Measurements from ENCODE around the gene ITM2C. TPM values are rescaled to one million over a fixed set of nuclear protein-coding genes. Genes with fewer than 3 reads are reported as not detected.

Gene ITM2C
- total and polyA plus RNA-seq, 2 of the 13 experiments (the other 11 are each of a cell fraction or from before 2014, with no cell fraction given) = 70.5 to 270 TPM

- no peak for TF ChIP-seq MLXIP (CRISPR knock-in tag; IDR thresholded peaks at IDR 0.05; ENCODE audit: borderline replicate concordance)
- TF ChIP-seq YEATS2 (CRISPR knock-in tag; IDR thresholded peaks at IDR 0.05; ENCODE audit: borderline replicate concordance) = no peak
- no peak for TF ChIP-seq KDM4B (CRISPR knock-in tag; IDR thresholded peaks at IDR 0.05)
- TF ChIP-seq ZNF816 (CRISPR knock-in tag; IDR thresholded peaks at IDR 0.05; ENCODE audit: borderline replicate concordance) = no peak
Observed at GRCh38 chr2:230912046-230912445, 47.3 kb downstream of the ITM2C start (continued).

GRCh38 chr2:230912724-230913123 is 48.0 kb downstream of the ITM2C start:
- in situ Hi-C loops (cut with HindIII; ENCODE audit: extremely low pct_ligation_motif_present, low pct_unique_long_range_greater_than_20kb) = no loop called here
- no TSS peak for BruUV-seq (replicated peaks)
- no peaks in the 10 kb centered on the region for H3K79me2 ChIP-seq (ENCODE audit: insufficient read depth, low read length)
- ChIA-PET CTCF (ENCODE audit: low intra/inter-chr PET ratio, low total read pairs) (interaction anchor here (1.4 to 1.5 kb wide), 2 partner anchors 11 to 65 kb away, joined by 5 to 7 read pairs; no protein-coding TSS in a partner anchor), POLR2A (no interaction called here)
- H3K9ac ChIP-seq (ENCODE audit: insufficient read depth, low read depth, low read length) = no peak overlapping the region
- no peak overlapping the region for H3K4me3 ChIP-seq (replicated peaks in 1 of 3; ENCODE audit: insufficient read depth in 1 of 3, low read depth in 2 of 3, low read length in 3 of 3)
- peaks cover 10% of the 10 kb centered on the region; the same call in 1 of the 2 replicates for H3K4me1 ChIP-seq (ENCODE audit: insufficient read depth, low read length)
- DNase-seq (ENCODE audit: low spot score) (no peak), ATAC-seq (no peak), FAIRE-seq (no peak)
- WGBS (ENCODE audit: low lambda C conversion rate) = 56% methylated on average over 5 of the region's 5 CpGs
- peaks cover 9 to 52% of the 10 kb centered on the region in 2 experiments; a peak in 4 of 5 replicates for H3K27me3 ChIP-seq (ENCODE audit: control insufficient read depth in 1 of 2, insufficient read depth in 2 of 2, low read length in 2 of 2)
- H4K20me1 ChIP-seq (ENCODE audit: insufficient read depth, low read length) = no peaks in the 10 kb centered on the region
- intact Hi-C loops (cut with micrococcal nuclease; ENCODE audit: unreplicated experiment) = no loop called here
- no peak overlapping the region for H3K4me2 ChIP-seq (ENCODE audit: low read depth, low read length)
- H3K36me3 ChIP-seq (replicated peaks in 1 of 2; ENCODE audit: control insufficient read depth in 1 of 2, insufficient read depth in 2 of 2, low read length in 2 of 2) = no peaks in the 10 kb centered on the region
- H3K27ac ChIP-seq (ENCODE audit: extremely low read length, insufficient read depth, low read length) = no peak overlapping the region
- no peaks in the 10 kb centered on the region for H3K9me3 ChIP-seq (ENCODE audit: low read length)
- H2AFZ ChIP-seq (ENCODE audit: low read length) = no peak overlapping the region
- TF ChIP-seq CHD4 (IDR thresholded peaks at IDR 0.05; ENCODE audit: borderline replicate concordance, low read length) = no peak
- TF ChIP-seq NBN (conservative IDR thresholded peaks at IDR 0.05) = no peak
- TF ChIP-seq ZNF12 (CRISPR knock-in tag; IDR thresholded peaks at IDR 0.05) = no peak
- no peak for TF ChIP-seq SP4 (CRISPR knock-in tag; IDR thresholded peaks at IDR 0.05)
- no peak for TF ChIP-seq ATF4 (CRISPR knock-in tag; IDR thresholded peaks at IDR 0.05)
- TF ChIP-seq NKX3-1 (CRISPR knock-in tag; IDR thresholded peaks at IDR 0.05) = no peak
- no peak for TF ChIP-seq UBTF (CRISPR knock-in tag; IDR thresholded peaks at IDR 0.05)
- no peak for TF ChIP-seq ZNF124 (CRISPR knock-in tag; IDR thresholded peaks at IDR 0.05)
- no peak for TF ChIP-seq ZNF30 (CRISPR knock-in tag; IDR thresholded peaks at IDR 0.05)
- no peak for TF ChIP-seq PHF21A (CRISPR knock-in tag; IDR thresholded peaks at IDR 0.05)
- TF ChIP-seq MIER2 (CRISPR knock-in tag; IDR thresholded peaks at IDR 0.05) = no peak
- no peak for TF ChIP-seq PRDM4 (CRISPR knock-in tag; IDR thresholded peaks at IDR 0.05; ENCODE audit: borderline replicate concordance)
